Neutrophil (primary cell): ENCODE data around the gene MRTFB.

ENCODE experiments used
- H3K27ac ChIP-seq: fragments of 200-600 bp; sonication (generic); 2 replicates; pipeline ENCODE4 v1.5.1; 2016; ENCODE audit warnings: mild to moderate bottlenecking, moderate library complexity
- H3K27me3 ChIP-seq: fragments of 200-600 bp; sonication (generic); 2 replicates; pipeline ENCODE4 v1.6.0; 2016; ENCODE audit warnings: mild to moderate bottlenecking
- H3K36me3 ChIP-seq: fragments of 200-600 bp; sonication (generic); 2 replicates; pipeline ENCODE4 v1.5.1; 2017
- H3K4me1 ChIP-seq, 2 experiments: fragments of 200-600 bp in 1 of 2; sonication (generic) in 1 of 2; 1 replicate in 1 of 2; 2 replicates in 1 of 2; pipeline versions ENCODE4 v1.5.1 to v1.6.1; 2013 to 2016; ENCODE audit warnings: low read depth in 1 of 2, low read length in 1 of 2, mild to moderate bottlenecking in 1 of 2, moderate library complexity in 1 of 2; ENCODE audit not compliant: control insufficient read depth in 1 of 2, insufficient read depth in 1 of 2
- H3K4me3 ChIP-seq, 2 experiments: fragments of 200-600 bp in 1 of 2; sonication (generic) in 1 of 2; 1 replicate in 1 of 2; 2 replicates in 1 of 2; pipeline ENCODE4 v1.5.1; 2013 to 2016; ENCODE audit warnings: low read depth in 1 of 2, low read length in 1 of 2, mild to moderate bottlenecking in 1 of 2, moderate library complexity in 1 of 2
- H3K9me3 ChIP-seq: fragments of 200-600 bp; sonication (generic); 2 replicates; pipeline ENCODE4 v1.5.1; 2016
- TF ChIP-seq, protein P1 (sequence below): fragments of 200-600 bp; sonication (generic); IDR thresholded peaks from 2 replicates; pipeline ENCODE4 v1.5.1; 2016; ENCODE audit warnings: antibody characterized with exemption

Gene MRTFB

DNA sequence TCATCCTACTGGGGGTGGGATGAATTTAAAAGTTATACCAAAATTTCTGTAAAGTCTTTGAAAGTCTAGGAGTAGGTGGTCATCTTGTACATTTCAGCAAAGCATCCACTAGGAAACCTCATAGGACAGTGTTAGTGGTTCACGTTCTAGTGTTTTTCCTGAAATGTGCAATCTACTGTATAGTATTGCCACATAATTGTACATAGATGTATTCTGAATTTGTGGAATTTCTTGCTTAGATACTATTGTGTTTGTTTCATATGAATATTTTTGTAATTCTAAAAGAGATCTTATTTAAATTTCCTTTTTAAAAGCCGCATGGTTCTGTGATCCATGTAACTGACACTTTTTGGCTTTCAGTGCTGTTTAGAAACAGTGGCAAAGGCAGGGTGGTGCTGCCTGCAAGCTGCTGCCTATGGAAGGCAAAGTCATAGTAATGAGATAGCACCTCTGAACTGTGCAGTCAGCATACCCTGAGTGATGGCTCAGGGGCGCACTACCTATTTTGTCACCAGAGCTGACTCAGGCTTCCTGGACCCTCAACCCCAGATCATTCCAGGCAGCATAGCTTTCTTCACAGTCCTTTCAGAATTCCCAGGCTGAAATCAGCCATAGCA lies 193.3 kb downstream of the MRTFB start:
- Histone ChIP-seq H3K36me3 (peaks cover 11% of the 10 kb centered on the region), H3K4me3 (no peak overlapping the region), H3K4me1 (no peaks in the 10 kb centered on the region), H3K9me3 (no peaks in the 10 kb centered on the region), H3K27ac (no peak overlapping the region), H3K27me3 (no peaks in the 10 kb centered on the region)
- TF ChIP-seq, protein P1, sequence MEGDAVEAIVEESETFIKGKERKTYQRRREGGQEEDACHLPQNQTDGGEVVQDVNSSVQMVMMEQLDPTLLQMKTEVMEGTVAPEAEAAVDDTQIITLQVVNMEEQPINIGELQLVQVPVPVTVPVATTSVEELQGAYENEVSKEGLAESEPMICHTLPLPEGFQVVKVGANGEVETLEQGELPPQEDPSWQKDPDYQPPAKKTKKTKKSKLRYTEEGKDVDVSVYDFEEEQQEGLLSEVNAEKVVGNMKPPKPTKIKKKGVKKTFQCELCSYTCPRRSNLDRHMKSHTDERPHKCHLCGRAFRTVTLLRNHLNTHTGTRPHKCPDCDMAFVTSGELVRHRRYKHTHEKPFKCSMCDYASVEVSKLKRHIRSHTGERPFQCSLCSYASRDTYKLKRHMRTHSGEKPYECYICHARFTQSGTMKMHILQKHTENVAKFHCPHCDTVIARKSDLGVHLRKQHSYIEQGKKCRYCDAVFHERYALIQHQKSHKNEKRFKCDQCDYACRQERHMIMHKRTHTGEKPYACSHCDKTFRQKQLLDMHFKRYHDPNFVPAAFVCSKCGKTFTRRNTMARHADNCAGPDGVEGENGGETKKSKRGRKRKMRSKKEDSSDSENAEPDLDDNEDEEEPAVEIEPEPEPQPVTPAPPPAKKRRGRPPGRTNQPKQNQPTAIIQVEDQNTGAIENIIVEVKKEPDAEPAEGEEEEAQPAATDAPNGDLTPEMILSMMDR = no peak

DNA sequence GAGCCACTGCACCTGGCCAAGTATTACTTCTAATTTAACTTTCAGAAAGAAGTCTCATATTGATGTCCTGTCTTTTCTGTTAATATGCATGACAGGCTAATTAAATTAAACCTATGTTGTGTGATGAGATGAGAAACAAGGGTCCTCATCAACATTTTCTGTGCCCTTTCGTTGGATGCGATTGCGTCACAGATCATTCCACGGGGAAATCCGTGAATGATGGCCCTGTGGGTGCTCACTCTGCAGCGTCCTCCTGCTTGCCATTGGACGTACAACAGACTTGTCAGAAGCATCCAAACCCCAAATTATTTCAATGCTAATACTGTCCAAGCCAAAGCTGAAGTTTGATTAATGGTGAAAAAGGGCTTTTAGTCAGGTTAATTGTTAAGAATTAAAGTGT lies 197.0 kb downstream of the MRTFB start:
- no peaks in the 10 kb centered on the region for H3K27me3 ChIP-seq
- no peaks in the 10 kb centered on the region for H3K4me1 ChIP-seq
- TF ChIP-seq, protein P1 = no peak
- H3K27ac ChIP-seq = no peak overlapping the region
- H3K36me3 ChIP-seq = no peaks in the 10 kb centered on the region
- no peaks in the 10 kb centered on the region for H3K9me3 ChIP-seq
- no peak overlapping the region for H3K4me3 ChIP-seq

DNA sequence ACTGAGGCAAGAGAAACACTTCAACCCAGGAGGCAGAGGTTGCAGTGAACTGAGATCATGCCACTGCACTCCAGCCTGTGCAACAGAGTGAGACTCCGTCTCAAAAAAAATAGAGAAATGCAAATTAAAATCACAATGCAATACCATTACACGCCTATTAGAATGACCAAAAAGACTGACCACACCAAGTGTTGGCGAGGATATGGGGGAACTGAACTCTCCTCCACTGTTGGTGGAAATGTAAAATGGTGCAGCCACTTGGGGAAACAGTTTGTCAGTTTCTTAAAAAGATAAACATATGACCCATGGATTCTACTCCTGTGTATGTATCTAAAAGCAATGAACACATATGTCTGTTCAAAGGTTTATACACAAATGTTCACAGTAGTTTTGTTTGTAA lies 204.8 kb downstream of the MRTFB start:
- Histone ChIP-seq H3K27ac (no peak overlapping the region), H3K36me3 (no peaks in the 10 kb centered on the region), H3K4me3 (no peak overlapping the region), H3K4me1 (no peaks in the 10 kb centered on the region), H3K27me3 (peaks cover 23% of the 10 kb centered on the region), H3K9me3 (no peaks in the 10 kb centered on the region)
- TF ChIP-seq, protein P1 = no peak

DNA sequence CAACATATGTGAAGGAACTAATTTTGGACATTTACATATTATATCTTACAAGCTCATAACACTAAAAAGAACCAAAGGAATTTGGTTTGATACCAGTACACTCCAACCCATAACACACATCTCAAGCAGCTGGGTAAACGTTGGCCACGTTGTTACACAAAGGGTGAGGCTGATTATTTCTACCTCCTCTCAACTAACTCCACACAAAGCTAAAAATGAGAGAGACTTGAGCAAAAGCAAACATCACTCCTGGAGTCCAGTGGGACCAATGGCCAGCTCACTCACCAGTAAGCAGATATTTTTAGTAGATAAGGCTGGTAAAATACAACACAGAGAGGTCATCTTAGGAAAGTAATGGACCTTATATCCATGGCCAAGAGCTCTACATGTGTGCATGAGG lies 207.6 kb downstream of the MRTFB start:
- TF ChIP-seq, protein P1 = no peak
- Histone ChIP-seq H3K4me3 (no peak overlapping the region), H3K27me3 (peaks cover 36% of the 10 kb centered on the region), H3K4me1 (no peaks in the 10 kb centered on the region), H3K27ac (no peak overlapping the region), H3K9me3 (no peaks in the 10 kb centered on the region), H3K36me3 (no peaks in the 10 kb centered on the region)

DNA sequence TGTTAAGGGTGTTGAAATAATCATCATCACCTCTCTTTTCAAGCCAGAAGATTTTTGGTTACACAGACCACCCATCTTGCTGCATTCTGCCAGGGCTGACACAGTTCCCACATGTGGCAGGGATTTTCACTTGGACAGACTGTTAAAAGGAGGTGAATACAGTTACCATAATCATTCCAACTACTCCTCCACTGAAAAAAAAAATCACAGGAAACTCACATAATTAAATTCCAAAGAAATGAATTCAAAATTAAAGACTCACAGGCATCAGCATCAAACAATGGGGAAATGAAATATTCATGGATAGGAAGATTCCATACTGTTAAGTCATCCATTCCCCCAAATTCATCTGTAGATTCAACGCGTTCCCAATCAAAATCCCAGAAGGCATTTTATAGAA lies 209.4 kb downstream of the MRTFB start:
- Histone ChIP-seq H3K4me1 (peaks cover 0 to 4% of the 10 kb centered on the region in 2 experiments), H3K27ac (no peak overlapping the region), H3K9me3 (no peaks in the 10 kb centered on the region), H3K36me3 (no peaks in the 10 kb centered on the region), H3K4me3 (no peak overlapping the region), H3K27me3 (peaks cover 54% of the 10 kb centered on the region)
- TF ChIP-seq, protein P1 = no peak
